GM12878 (cell line): ENCODE results near the gene CCBE1. TPM values are rescaled to one million over a fixed set of nuclear protein-coding genes. Genes with fewer than 3 reads are reported as not detected.

Experiments used
- ATAC-seq: fragments of 200-7000 bp; cut with Tn5 transposase; 3 replicates; pipeline ENCODE4 v1.9.1; 2020; ENCODE audit warnings: mild to moderate bottlenecking, moderate library complexity
- BruUV-seq: library from RNA; stranded (reverse); fragments of 400-500 nt; replicated peaks from 2 replicates; lab custom pipeline; 2021; lab: Mats Ljungman, UMichigan
- CTCF ChIA-PET: fragments of 300-600 bp; sonication (Branson Sonifier 250); formaldehyde crosslinking; extraction: SDS; loops from one replicate; lab custom pipeline; 2021; ENCODE audit warnings: inconsistent platforms; lab: Yijun Ruan, JAX
- POLR2A ChIA-PET: fragments of 350-600 bp; formaldehyde crosslinking; extraction: SDS; loops from one replicate; lab custom pipeline; 2021; ENCODE audit warnings: inconsistent platforms; lab: Charles Lee
- RAD21 ChIA-PET: fragments of 300-600 bp; sonication (Branson Sonifier 250); formaldehyde crosslinking; loops from one replicate; lab custom pipeline; 2023; ENCODE audit warnings: antibody characterized with exemption; ENCODE audit not compliant: unreplicated experiment; lab: Charles Lee
- SMC1A ChIA-PET: fragments of 300-600 bp; sonication (Branson Sonifier 250); formaldehyde crosslinking; loops from one replicate; lab custom pipeline; 2023; ENCODE audit not compliant: unreplicated experiment, uncharacterized antibody; lab: Charles Lee
- DNase-seq: peaks from one replicate; pipeline ENCODE4 v3.0.0-alpha.2; 2011; ENCODE audit warnings: low read depth, low spot score
- FAIRE-seq: peaks from 3 replicates; lab custom pipeline; 2011; peaks lifted over from hg19 to GRCh38; lab: Jason Lieb, UNC
- H2AFZ ChIP-seq: 2 replicates; pipeline ENCODE4 v1.6.0; 2011; ENCODE audit warnings: low read depth, low read length, control low read depth; ENCODE audit not compliant: control insufficient read depth
- H3K27ac ChIP-seq: 2 replicates; pipeline ENCODE4 v1.5.1; 2011; ENCODE audit warnings: control low read depth; ENCODE audit not compliant: control insufficient read depth, insufficient read depth
- H3K27me3 ChIP-seq, 2 experiments: replicated peaks in 1 of 2; 2 replicates each; pipeline versions ENCODE4 v1.6.0 to v1.6.1; 2011; ENCODE audit warnings: low read length in 1 of 2; ENCODE audit not compliant: control insufficient read depth in 2 of 2, insufficient read depth in 2 of 2
- H3K36me3 ChIP-seq, 2 experiments: 2 replicates each; pipeline ENCODE4 v1.5.1; 2011; ENCODE audit warnings: low read length in 1 of 2; ENCODE audit not compliant: control insufficient read depth in 2 of 2, insufficient read depth in 2 of 2
- H3K4me1 ChIP-seq: 2 replicates; pipeline ENCODE4 v1.6.1; 2011; ENCODE audit warnings: mild to moderate bottlenecking, low read length, moderate library complexity, mixed read lengths; ENCODE audit not compliant: control insufficient read depth, insufficient read depth
- H3K4me2 ChIP-seq: 2 replicates; pipeline ENCODE4 v1.6.0; 2011; ENCODE audit warnings: control low read depth; ENCODE audit not compliant: control insufficient read depth, insufficient read depth
- H3K4me3 ChIP-seq: fragments of 200-600 bp; sonication (generic); 2 replicates; pipeline ENCODE4 v1.5.1; 2016
- H3K79me2 ChIP-seq: 2 replicates; pipeline ENCODE4 v1.6.0; 2011; ENCODE audit warnings: low read length; ENCODE audit not compliant: control insufficient read depth, insufficient read depth
- H3K9ac ChIP-seq: 2 replicates; pipeline ENCODE4 v1.8.0; 2011; ENCODE audit warnings: low read length, control low read depth, mixed read lengths; ENCODE audit not compliant: control insufficient read depth, insufficient read depth
- H3K9me3 ChIP-seq: replicated peaks from 3 replicates; pipeline ENCODE4 v1.5.1; 2011; ENCODE audit warnings: mild to moderate bottlenecking, low read length; ENCODE audit not compliant: control insufficient read depth, insufficient read depth
- H4K20me1 ChIP-seq: 2 replicates; pipeline ENCODE4 v1.6.0; 2011; ENCODE audit not compliant: control insufficient read depth, insufficient read depth
- ASH2L ChIP-seq: fragments of 300-600, 200-600 bp; sonication (generic); IDR thresholded peaks from 2 replicates; pipeline ENCODE4 v1.6.1; 2017; ENCODE audit warnings: low read depth, mild to moderate bottlenecking, borderline replicate concordance
- ATF3 ChIP-seq: IDR thresholded peaks from 2 replicates; pipeline ENCODE4 v1.6.1; 2011; ENCODE audit warnings: low read depth, mild to moderate bottlenecking, low read length, moderate library complexity, borderline replicate concordance; ENCODE audit errors: extremely low read depth
- ATF7 ChIP-seq: fragments of 450-650 bp; IDR thresholded peaks from 2 replicates; pipeline ENCODE4 v1.6.1; 2016; ENCODE audit warnings: low read depth, mild to moderate bottlenecking
- BHLHE40 ChIP-seq, 2 experiments: fragments of 450-650 bp in 1 of 2; IDR thresholded peaks; 2 replicates each; pipeline ENCODE4 v1.6.1; 2011 to 2017; ENCODE audit warnings: low read depth in 2 of 2, borderline replicate concordance in 1 of 2, improper control_type of control experiment in 1 of 2, low read length in 1 of 2, mild to moderate bottlenecking in 1 of 2
- CEBPB ChIP-seq, 2 experiments: fragments of 150-350 bp in 1 of 2; IDR thresholded peaks; 2 replicates each; pipeline ENCODE4 v1.6.1; 2012 to 2014; ENCODE audit warnings: low read depth in 2 of 2, low read length in 2 of 2, borderline replicate concordance in 1 of 2, inconsistent platforms in 1 of 2
- CHD1 ChIP-seq: IDR thresholded peaks from 2 replicates; pipeline ENCODE4 v1.6.1; 2012; ENCODE audit warnings: low read depth, low read length, improper control_type of control experiment
- CHD2 ChIP-seq: IDR thresholded peaks from 2 replicates; pipeline ENCODE4 v1.6.1; 2011; ENCODE audit warnings: low read depth, low read length, improper control_type of control experiment, borderline replicate concordance
- CHD4 ChIP-seq: fragments of 200-600 bp; sonication (generic); IDR thresholded peaks from 2 replicates; pipeline ENCODE4 v1.6.1; 2016; ENCODE audit warnings: mild to moderate bottlenecking
- CREM ChIP-seq: IDR thresholded peaks from 2 replicates; pipeline ENCODE4 v1.6.1; 2014; ENCODE audit warnings: antibody characterized with exemption, low read depth
- HDGF ChIP-seq: fragments of 450-650 bp; IDR thresholded peaks from 2 replicates; pipeline ENCODE4 v1.6.1; 2016; ENCODE audit warnings: antibody characterized with exemption
- KDM1A ChIP-seq: fragments of 200-600 bp; sonication (generic); IDR thresholded peaks from 2 replicates; pipeline ENCODE4 v1.6.1; 2016; ENCODE audit warnings: borderline replicate concordance
- RBBP5 ChIP-seq: fragments of 200-600 bp; sonication (generic); conservative IDR thresholded peaks from 2 replicates; pipeline ENCODE4 v1.6.1; 2016
- SMAD5 ChIP-seq: IDR thresholded peaks from 2 replicates; pipeline ENCODE4 v1.6.1; 2016; ENCODE audit warnings: antibody characterized with exemption, low read depth
- SMARCA5 ChIP-seq: fragments of 450-650 bp; IDR thresholded peaks from 2 replicates; pipeline ENCODE4 v1.6.1; 2017; ENCODE audit warnings: mild to moderate bottlenecking
- SREBF1 ChIP-seq: IDR thresholded peaks from 2 replicates; pipeline ENCODE4 v1.6.1; 2012; ENCODE audit warnings: mild to moderate bottlenecking, low read length
- TAF1 ChIP-seq: IDR thresholded peaks from 2 replicates; pipeline ENCODE4 v1.6.1; 2011; ENCODE audit warnings: mild to moderate bottlenecking, low read depth, low read length, borderline replicate concordance
- WGBS: methylation state at CpG from one replicate; pipeline ENCODE4 v1.1.6; 2016; ENCODE audit warnings: low lambda C conversion rate; ENCODE audit not compliant: insufficient replicate concordance, insufficient coverage; ENCODE audit errors: missing lambda C conversion rate; 5-methylcytosine and 5-hydroxymethylcytosine counted together
- in situ Hi-C: fragments of 300-500 bp; cut with MboI; formaldehyde crosslinking; loops from 9 replicates; pipeline ENCODE4 v1.14.3; 2018; ENCODE audit warnings: mixed read lengths
- intact Hi-C: fragments of 100-400 bp; cut with micrococcal nuclease; formaldehyde crosslinking; loops from one replicate; pipeline ENCODE4 v1.14.2; 2022; ENCODE audit not compliant: unreplicated experiment
- polyA plus RNA-seq, 11 experiments: library from polyadenylated mRNA; depleted of rRNA in 4 of 11; unstranded in 6 of 11; stranded (reverse) in 5 of 11; fragments of >200 nt; fragmentation: Nextera tagmentation in 4 of 11; fragmentation: Illumina TruSeq in 1 of 11; extraction: Ambion mirVana in 4 of 11; extraction: Trizol in 1 of 11; gene quantifications; 1 replicate in 1 of 11; 2 replicates in 10 of 11; pipeline versions ENCODE4 v1.2.1 to v1.2.3, GENCODE V29; 2011 to 2016; ENCODE audit warnings: inconsistent platforms in 2 of 11, missing spikeins in 2 of 11, low read depth in 1 of 11
- total RNA-seq, 4 experiments: library from RNA; depleted of rRNA in 3 of 4; stranded (reverse); fragments of >200 nt in 3 of 4; fragmentation: Illumina TruSeq in 1 of 4; extraction: Trizol in 1 of 4; gene quantifications; 2 replicates each; pipeline versions ENCODE4 v1.2.1 to v1.2.3, GENCODE V29; 2013 to 2021
- TF ChIP-seq, protein P1 (sequence below): fragments of 450-650 bp; conservative IDR thresholded peaks from 2 replicates; pipeline ENCODE4 v1.6.1; 2017; ENCODE audit warnings: mild to moderate bottlenecking, moderate library complexity

Gene CCBE1
- total and polyA plus RNA-seq, 10 of the 15 experiments (the other 5 are each of a cell fraction or from before 2014, with no cell fraction given), result 0.03 to 0.49 (median 0.04) TPM; not detected in 7

GRCh38 chr18:59728816-59729215 is 31.6 kb upstream of the CCBE1 start:
- BruUV-seq, result no TSS peak
- Histone ChIP-seq H3K27me3 (no peaks in the 10 kb centered on the region), H3K79me2 (no peaks in the 10 kb centered on the region), H3K4me2 (no peak overlapping the region), H4K20me1 (no peaks in the 10 kb centered on the region), H2AFZ (no peak overlapping the region), H3K4me1 (no peaks in the 10 kb centered on the region), H3K27ac (no peak overlapping the region), H3K9me3 (no peaks in the 10 kb centered on the region), H3K9ac (no peak overlapping the region), H3K36me3 (no peaks in the 10 kb centered on the region), H3K4me3 (no peak overlapping the region)
- DNase-seq (no peak), ATAC-seq (no peak), FAIRE-seq (no peak)
- CTCF ChIA-PET, result no interaction called here
- RAD21 ChIA-PET, result no interaction called here
- 14% methylated on average over 5 of the region's 5 CpGs for WGBS
- intact Hi-C loops, result no loop called here
- no peak for TF ChIP-seq BHLHE40 (IDR thresholded peaks at IDR 0.05; ENCODE audit: borderline replicate concordance in 1 of 2, low read depth in 2 of 2, low read length in 1 of 2)
- TF ChIP-seq CHD2, result no peak
- TF ChIP-seq RBBP5, result no peak
- TF ChIP-seq, protein P1, sequence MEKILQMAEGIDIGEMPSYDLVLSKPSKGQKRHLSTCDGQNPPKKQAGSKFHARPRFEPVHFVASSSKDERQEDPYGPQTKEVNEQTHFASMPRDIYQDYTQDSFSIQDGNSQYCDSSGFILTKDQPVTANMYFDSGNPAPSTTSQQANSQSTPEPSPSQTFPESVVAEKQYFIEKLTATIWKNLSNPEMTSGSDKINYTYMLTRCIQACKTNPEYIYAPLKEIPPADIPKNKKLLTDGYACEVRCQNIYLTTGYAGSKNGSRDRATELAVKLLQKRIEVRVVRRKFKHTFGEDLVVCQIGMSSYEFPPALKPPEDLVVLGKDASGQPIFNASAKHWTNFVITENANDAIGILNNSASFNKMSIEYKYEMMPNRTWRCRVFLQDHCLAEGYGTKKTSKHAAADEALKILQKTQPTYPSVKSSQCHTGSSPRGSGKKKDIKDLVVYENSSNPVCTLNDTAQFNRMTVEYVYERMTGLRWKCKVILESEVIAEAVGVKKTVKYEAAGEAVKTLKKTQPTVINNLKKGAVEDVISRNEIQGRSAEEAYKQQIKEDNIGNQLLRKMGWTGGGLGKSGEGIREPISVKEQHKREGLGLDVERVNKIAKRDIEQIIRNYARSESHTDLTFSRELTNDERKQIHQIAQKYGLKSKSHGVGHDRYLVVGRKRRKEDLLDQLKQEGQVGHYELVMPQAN, result no peak
- no peak for TF ChIP-seq SMAD5
- TF ChIP-seq CHD1, result no peak
- no peak for TF ChIP-seq KDM1A
- no peak for TF ChIP-seq HDGF
- no peak for TF ChIP-seq CREM
- TF ChIP-seq CHD4, result no peak
- TF ChIP-seq CEBPB (IDR thresholded peaks at IDR 0.05; ENCODE audit: borderline replicate concordance in 1 of 2, low read depth in 2 of 2, low read length in 2 of 2), result no peak
- TF ChIP-seq ATF7, result no peak
- TF ChIP-seq TAF1, result no peak
- TF ChIP-seq ASH2L, result no peak
- TF ChIP-seq SMARCA5, result no peak
- TF ChIP-seq SREBF1, result no peak
- TF ChIP-seq ATF3, result no peak
- SMC1A ChIA-PET, result no interaction called here
- POLR2A ChIA-PET, result no interaction called here
- in situ Hi-C loops, result no loop called here
